Activated T-cell treated with anti-CD3 and anti-CD28 coated beads, Interleukin-2, amount 50 U/mL, for 24 hours (primary cell): ENCODE measurements around the gene SMIM10.
"Not testable (repeated sequence)": the region's sequence is repeated elsewhere in the genome, so short reads cannot be mapped to it uniquely, and the experiment has no call there.

Experiments
- DNase-seq: peaks from one replicate; pipeline ENCODE4 v3.0.0-alpha.2; 2020
- H3K27ac Mint-ChIP-seq: 2 replicates; pipeline ENCODE4 v1.8.0; 2020; ENCODE audit warnings: mild to moderate bottlenecking, mixed read lengths
- H3K27me3 Mint-ChIP-seq: 2 replicates; pipeline ENCODE4 v1.8.0; 2020; ENCODE audit warnings: mixed read lengths
- H3K36me3 Mint-ChIP-seq: 2 replicates; pipeline ENCODE4 v1.8.0; 2020; ENCODE audit warnings: low read depth, mixed read lengths
- H3K4me1 Mint-ChIP-seq: 2 replicates; pipeline ENCODE4 v1.8.0; 2020; ENCODE audit warnings: low read depth, mixed read lengths
- H3K4me3 Mint-ChIP-seq: 2 replicates; pipeline ENCODE4 v1.8.0; 2020; ENCODE audit warnings: mild to moderate bottlenecking, moderate library complexity, mixed read lengths
- H3K9me3 Mint-ChIP-seq: 2 replicates; pipeline ENCODE4 v1.8.0; 2020; ENCODE audit warnings: mixed read lengths

The SMIM10 gene

GRCh38 chrX:135041149-135042123 lies 50.6 kb downstream of the SMIM10 start:
- H3K27ac Mint-ChIP-seq, H3K9me3 Mint-ChIP-seq, H3K36me3 Mint-ChIP-seq, H3K4me1 Mint-ChIP-seq, H3K4me3 Mint-ChIP-seq, DNase-seq: not testable (repeated sequence)
- H3K27me3 Mint-ChIP-seq, result peaks cover 13% of the 10 kb centered on the region
